ENCODE results near the gene ADIPOR2.

DNA sequence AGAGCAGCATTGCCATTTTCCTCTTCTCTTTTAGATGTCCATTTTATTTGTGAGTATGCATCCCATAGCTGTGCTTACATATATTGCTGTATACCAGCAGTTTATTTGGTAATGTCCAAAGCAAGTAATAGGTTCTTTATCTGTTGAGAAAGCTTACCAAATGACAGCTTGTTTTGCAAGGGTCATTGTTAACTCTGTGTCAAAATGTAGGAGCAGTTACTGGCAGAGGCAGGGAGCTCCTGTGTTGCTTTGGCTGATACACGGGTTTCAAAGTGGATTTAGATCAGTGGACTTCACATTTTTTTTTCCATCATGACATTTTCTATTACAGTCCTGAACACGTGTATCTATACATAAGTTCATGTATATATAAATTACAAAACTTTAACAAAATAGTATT, 91.3 kb downstream of the ADIPOR2 start:
- TF ChIP-seq, protein P1, sequence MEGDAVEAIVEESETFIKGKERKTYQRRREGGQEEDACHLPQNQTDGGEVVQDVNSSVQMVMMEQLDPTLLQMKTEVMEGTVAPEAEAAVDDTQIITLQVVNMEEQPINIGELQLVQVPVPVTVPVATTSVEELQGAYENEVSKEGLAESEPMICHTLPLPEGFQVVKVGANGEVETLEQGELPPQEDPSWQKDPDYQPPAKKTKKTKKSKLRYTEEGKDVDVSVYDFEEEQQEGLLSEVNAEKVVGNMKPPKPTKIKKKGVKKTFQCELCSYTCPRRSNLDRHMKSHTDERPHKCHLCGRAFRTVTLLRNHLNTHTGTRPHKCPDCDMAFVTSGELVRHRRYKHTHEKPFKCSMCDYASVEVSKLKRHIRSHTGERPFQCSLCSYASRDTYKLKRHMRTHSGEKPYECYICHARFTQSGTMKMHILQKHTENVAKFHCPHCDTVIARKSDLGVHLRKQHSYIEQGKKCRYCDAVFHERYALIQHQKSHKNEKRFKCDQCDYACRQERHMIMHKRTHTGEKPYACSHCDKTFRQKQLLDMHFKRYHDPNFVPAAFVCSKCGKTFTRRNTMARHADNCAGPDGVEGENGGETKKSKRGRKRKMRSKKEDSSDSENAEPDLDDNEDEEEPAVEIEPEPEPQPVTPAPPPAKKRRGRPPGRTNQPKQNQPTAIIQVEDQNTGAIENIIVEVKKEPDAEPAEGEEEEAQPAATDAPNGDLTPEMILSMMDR (IDR thresholded peaks at IDR 0.05): no peak
- TF ChIP-seq EZH2phosphoT487 (IDR thresholded peaks at IDR 0.05): no peak
- no peak for TF ChIP-seq EZH2 (IDR thresholded peaks at IDR 0.05)

Measured in neural progenitor cell (in vitro differentiated cells).